Stimulated activated naive B cell treated with anti-CD40 and anti-IgM and Interleukin-4, amounts not matched to agents 10 μg/mL and 1 μg/mL and 100 μg/mL, for 72 hours (primary cell): Measurements from ENCODE around the gene SRGAP3.

ENCODE experiments used
- ATAC-seq, 2 donors: fragments of 150-1000 bp; cut with Tn5 transposase; replicated peaks; 2 replicates each; pipeline ENCODE4 v1.10.0; 2021; ENCODE audit warnings: moderate library complexity in 1 of 2
- DNase-seq: peaks from one replicate; pipeline ENCODE4 v3.0.0; 2021
- H3K27ac Mint-ChIP-seq: one replicate; pipeline ENCODE4 v1.8.0; 2022; ENCODE audit warnings: mild to moderate bottlenecking, mixed read lengths
- H3K27me3 Mint-ChIP-seq, 2 donors: one replicate each; pipeline ENCODE4 v1.8.0; 2022; ENCODE audit warnings: mixed read lengths in 2 of 2
- H3K36me3 Mint-ChIP-seq, 2 donors: one replicate each; pipeline ENCODE4 v1.8.0; 2022; ENCODE audit warnings: mixed read lengths in 2 of 2, mild to moderate bottlenecking in 1 of 2
- H3K4me1 Mint-ChIP-seq, 2 donors: one replicate each; pipeline ENCODE4 v1.8.0; 2022; ENCODE audit warnings: mixed read lengths in 2 of 2, mild to moderate bottlenecking in 1 of 2
- H3K4me3 Mint-ChIP-seq, 2 donors: one replicate each; pipeline ENCODE4 v1.8.0; 2022; ENCODE audit warnings: mild to moderate bottlenecking in 2 of 2, mixed read lengths in 2 of 2, moderate library complexity in 1 of 2
- H3K9me3 Mint-ChIP-seq, 2 donors: one replicate each; pipeline ENCODE4 v1.8.0; 2022; ENCODE audit warnings: mixed read lengths in 2 of 2, mild to moderate bottlenecking in 1 of 2

The SRGAP3 gene

GRCh38 chr3:9194509-9195184, 54.8 kb downstream of the SRGAP3 start:
- Mint-ChIP-seq H3K4me1 (no peaks in the 10 kb centered on the region), H3K36me3 (no peaks in the 10 kb centered on the region), H3K27me3 (peaks cover 4 to 21% of the 10 kb centered on the region in 2 donors), H3K4me3 (no peak overlapping the region), H3K27ac (no peak overlapping the region), H3K9me3 (peaks cover 0 to 1% of the 10 kb centered on the region in 2 donors)
- no peak for ATAC-seq
- DNase-seq: no peak

GRCh38 chr3:9193633-9194195, 55.7 kb downstream of the SRGAP3 start:
- Mint-ChIP-seq H3K27me3 (peaks cover 4 to 15% of the 10 kb centered on the region in 2 donors), H3K4me1 (no peaks in the 10 kb centered on the region), H3K4me3 (no peak overlapping the region), H3K27ac (no peak overlapping the region), H3K36me3 (no peaks in the 10 kb centered on the region), H3K9me3 (no peaks in the 10 kb centered on the region)
- DNase-seq (no peak), ATAC-seq (no peak)

GRCh38 chr3:9193211-9193610, 56.2 kb downstream of the SRGAP3 start:
- H3K27ac Mint-ChIP-seq: no peak overlapping the region
- H3K4me3 Mint-ChIP-seq: no peak overlapping the region
- DNase-seq: no peak
- H3K4me1 Mint-ChIP-seq: no peaks in the 10 kb centered on the region
- peaks cover 4 to 15% of the 10 kb centered on the region in 2 donors for H3K27me3 Mint-ChIP-seq
- no peaks in the 10 kb centered on the region for H3K9me3 Mint-ChIP-seq
- ATAC-seq: no peak
- H3K36me3 Mint-ChIP-seq: no peaks in the 10 kb centered on the region

GRCh38 chr3:9192248-9193025, 57.0 kb downstream of the SRGAP3 start:
- H3K36me3 Mint-ChIP-seq: no peaks in the 10 kb centered on the region
- no peak overlapping the region for H3K4me3 Mint-ChIP-seq
- H3K9me3 Mint-ChIP-seq: no peaks in the 10 kb centered on the region
- H3K4me1 Mint-ChIP-seq: no peaks in the 10 kb centered on the region
- H3K27me3 Mint-ChIP-seq: peaks cover 4 to 15% of the 10 kb centered on the region in 2 donors
- DNase-seq (no peak), ATAC-seq (no peak)
- no peak overlapping the region for H3K27ac Mint-ChIP-seq

- no peak for ATAC-seq
- peaks cover 0 to 5% of the 10 kb centered on the region in 2 donors for H3K27me3 Mint-ChIP-seq
- H3K4me3 Mint-ChIP-seq: no peak overlapping the region
- DNase-seq: no peak
- H3K27ac Mint-ChIP-seq: no peak overlapping the region
- H3K9me3 Mint-ChIP-seq: no peaks in the 10 kb centered on the region
- no peaks in the 10 kb centered on the region for H3K4me1 Mint-ChIP-seq
- H3K36me3 Mint-ChIP-seq: no peaks in the 10 kb centered on the region
These were observed 59.2 kb downstream of the SRGAP3 start for GRCh38 chr3:9190276-9190675.

- Mint-ChIP-seq H3K36me3 (no peaks in the 10 kb centered on the region), H3K27ac (no peak overlapping the region), H3K4me1 (no peaks in the 10 kb centered on the region), H3K4me3 (no peak overlapping the region), H3K27me3 (peaks cover 0 to 5% of the 10 kb centered on the region in 2 donors), H3K9me3 (no peaks in the 10 kb centered on the region)
- DNase-seq (no peak), ATAC-seq (no peak)
These were observed 60.9 kb downstream of the SRGAP3 start for GRCh38 chr3:9188583-9188982.

- Mint-ChIP-seq H3K4me1 (peaks cover 1 to 2% of the 10 kb centered on the region in 2 donors), H3K27ac (no peak overlapping the region), H3K9me3 (no peaks in the 10 kb centered on the region), H3K27me3 (peaks cover 0 to 1% of the 10 kb centered on the region in 2 donors), H3K4me3 (no peak overlapping the region), H3K36me3 (no peaks in the 10 kb centered on the region)
- no peak for ATAC-seq
- DNase-seq: no peak
These were observed 63.7 kb downstream of the SRGAP3 start for GRCh38 chr3:9185701-9186100.

- ATAC-seq (no peak), DNase-seq (no peak)
- no peaks in the 10 kb centered on the region for H3K9me3 Mint-ChIP-seq
- H3K27ac Mint-ChIP-seq: no peak overlapping the region
- no peaks in the 10 kb centered on the region for H3K27me3 Mint-ChIP-seq
- H3K36me3 Mint-ChIP-seq: no peaks in the 10 kb centered on the region
- peaks cover 8 to 9% of the 10 kb centered on the region in 2 donors for H3K4me1 Mint-ChIP-seq
- no peak overlapping the region for H3K4me3 Mint-ChIP-seq
These were observed 64.4 kb downstream of the SRGAP3 start for GRCh38 chr3:9185046-9185445.

- ATAC-seq (no peak), DNase-seq (no peak)
- Mint-ChIP-seq H3K36me3 (no peaks in the 10 kb centered on the region), H3K4me3 (no peak overlapping the region), H3K27me3 (no peaks in the 10 kb centered on the region), H3K4me1 (peaks cover 14 to 15% of the 10 kb centered on the region in 2 donors), H3K9me3 (no peaks in the 10 kb centered on the region), H3K27ac (no peak overlapping the region)
These were observed 65.0 kb downstream of the SRGAP3 start for GRCh38 chr3:9184461-9184835.

GRCh38 chr3:9183811-9184460, 65.5 kb downstream of the SRGAP3 start:
- DNase-seq (no peak), ATAC-seq (no peak)
- Mint-ChIP-seq H3K4me1 (peaks cover 14 to 15% of the 10 kb centered on the region in 2 donors), H3K27me3 (no peaks in the 10 kb centered on the region), H3K36me3 (no peaks in the 10 kb centered on the region), H3K27ac (no peak overlapping the region), H3K9me3 (no peaks in the 10 kb centered on the region), H3K4me3 (no peak overlapping the region)

- H3K4me1 Mint-ChIP-seq: peaks cover 14 to 15% of the 10 kb centered on the region in 2 donors
- H3K27ac Mint-ChIP-seq: no peak overlapping the region
- no peaks in the 10 kb centered on the region for H3K9me3 Mint-ChIP-seq
- DNase-seq: no peak
- no peaks in the 10 kb centered on the region for H3K27me3 Mint-ChIP-seq
- H3K4me3 Mint-ChIP-seq: no peak overlapping the region
- H3K36me3 Mint-ChIP-seq: no peaks in the 10 kb centered on the region
- ATAC-seq: no peak
These were observed 66.4 kb downstream of the SRGAP3 start for GRCh38 chr3:9183011-9183410.

- no peak for DNase-seq
- no peaks in the 10 kb centered on the region for H3K36me3 Mint-ChIP-seq
- peak in 1 of 2 donors; percentile 38 for ATAC-seq
- no peaks in the 10 kb centered on the region for H3K27me3 Mint-ChIP-seq
- H3K9me3 Mint-ChIP-seq: no peaks in the 10 kb centered on the region
- peaks cover 14 to 15% of the 10 kb centered on the region in 2 donors for H3K4me1 Mint-ChIP-seq
- H3K4me3 Mint-ChIP-seq: peak overlapping the region in 1 of 2 donors; percentile 15
- H3K27ac Mint-ChIP-seq: no peak overlapping the region
These were observed 68.7 kb downstream of the SRGAP3 start for GRCh38 chr3:9180764-9181117.

GRCh38 chr3:9179826-9180763, 69.4 kb downstream of the SRGAP3 start:
- ATAC-seq (peak; percentile 66 to 75), DNase-seq (peak; percentile 4)
- Mint-ChIP-seq H3K36me3 (no peaks in the 10 kb centered on the region), H3K4me3 (peak overlapping the region; percentile 30 to 67), H3K27ac (peak overlapping the region; percentile 33), H3K9me3 (no peaks in the 10 kb centered on the region), H3K27me3 (no peaks in the 10 kb centered on the region), H3K4me1 (peaks cover 14 to 15% of the 10 kb centered on the region in 2 donors)

GRCh38 chr3:9178697-9179096, 70.7 kb downstream of the SRGAP3 start:
- no peak overlapping the region for H3K27ac Mint-ChIP-seq
- peaks cover 14 to 15% of the 10 kb centered on the region in 2 donors for H3K4me1 Mint-ChIP-seq
- H3K9me3 Mint-ChIP-seq: no peaks in the 10 kb centered on the region
- no peak overlapping the region for H3K4me3 Mint-ChIP-seq
- H3K27me3 Mint-ChIP-seq: no peaks in the 10 kb centered on the region
- H3K36me3 Mint-ChIP-seq: no peaks in the 10 kb centered on the region
- DNase-seq (no peak), ATAC-seq (no peak)
